ENCODE data around the gene PSMD5. TPM values are rescaled to one million over a fixed set of nuclear protein-coding genes. Genes with fewer than 3 reads are reported as not detected.

The PSMD5 gene
- total and polyA plus RNA-seq, 2 of the 4 experiments (the other 2 are of a cell fraction), result 25.6 to 26.1 TPM

DNA sequence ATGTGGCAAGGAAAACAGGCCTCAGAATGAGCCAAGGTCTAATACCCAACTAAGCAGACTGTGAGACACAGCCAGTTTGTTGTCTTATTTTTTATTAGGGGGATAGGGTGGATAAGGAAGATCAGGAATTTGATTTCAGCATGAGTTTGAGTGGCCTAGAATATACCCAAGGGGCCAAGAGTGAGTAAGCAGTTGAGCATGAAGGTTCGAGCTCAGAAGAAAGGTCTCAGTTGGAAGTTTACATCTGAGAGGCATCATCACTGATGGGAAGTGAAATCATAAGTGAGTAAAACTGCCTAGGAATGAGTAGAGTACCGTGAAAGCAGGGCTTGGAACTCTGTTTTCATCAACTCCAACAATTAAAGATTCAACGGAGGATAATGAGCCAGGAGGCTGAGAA lies 12.6 kb downstream of the PSMD5 start:
- dilution Hi-C loops (cut with HindIII; ENCODE audit: low sequenced_read_pairs, unreplicated experiment), result no loop called here
- Histone ChIP-seq H2AFZ (replicated peaks; ENCODE audit: low read length, poor library complexity) (no peak overlapping the region), H2BK20ac (ENCODE audit: low read depth, low read length) (no peak overlapping the region), H2BK15ac (ENCODE audit: low read depth, low read length) (no peak overlapping the region), H3K79me1 (ENCODE audit: low read depth in 1 of 2, low read length in 2 of 2) (peaks cover 17 to 32% of the 10 kb centered on the region in 2 experiments; a peak in 3 of 4 replicates), H3K27me3 (ENCODE audit: control insufficient read depth, insufficient read depth, low read length) (no peaks in the 10 kb centered on the region), H3K36me3 (ENCODE audit: control insufficient read depth, insufficient read depth, low read length) (peaks cover 23% of the 10 kb centered on the region), H3K9ac (ENCODE audit: low read depth, low read length) (no peak overlapping the region), H2BK120ac (ENCODE audit: low read depth, low read length) (no peak overlapping the region), H3K23ac (ENCODE audit: low read depth, low read length) (no peak overlapping the region), H3K14ac (replicated peaks; ENCODE audit: low read depth, low read length) (no peak overlapping the region; the same call in 1 of the 2 replicates), H4K20me1 (ENCODE audit: insufficient read depth, low read length) (no peaks in the 10 kb centered on the region; the same call in 1 of the 2 replicates), H4K91ac (ENCODE audit: insufficient read depth, low read depth, low read length) (no peak overlapping the region), H3K9me1 (ENCODE audit: insufficient read depth, low read length) (no peaks in the 10 kb centered on the region), H3K4me1 (ENCODE audit: control insufficient read depth, insufficient read depth, low read length) (no peaks in the 10 kb centered on the region; the same call in 1 of the 2 replicates), H3K4ac (ENCODE audit: low read depth, low read length) (no peak overlapping the region), H3K18ac (ENCODE audit: low read depth, low read length) (no peak overlapping the region), H2AK9ac (replicated peaks; ENCODE audit: low read depth, low read length, poor library complexity) (no peak overlapping the region), H4K8ac (ENCODE audit: low read depth in 2 of 2, low read length in 2 of 2) (no peak overlapping the region), H3K27ac (ENCODE audit: insufficient read depth, low read length) (no peak overlapping the region), H3K56ac (ENCODE audit: extremely low read depth, insufficient read depth, low read length) (no peak overlapping the region), H2AK5ac (ENCODE audit: low read depth, low read length) (no peak overlapping the region), H2BK5ac (ENCODE audit: low read depth, low read length, poor library complexity, severe bottlenecking) (peak overlapping the region; percentile 81), H3K4me3 (ENCODE audit: insufficient read depth, low read depth, low read length) (no peak overlapping the region), H3K4me2 (ENCODE audit: low read depth, low read length) (peak overlapping the region; percentile 7; the same call in 1 of the 2 replicates), H4K5ac (ENCODE audit: low read depth, low read length) (no peak overlapping the region), H3K9me3 (ENCODE audit: control insufficient read depth, insufficient read depth, low read length) (no peaks in the 10 kb centered on the region)
- intact Hi-C loops (cut with micrococcal nuclease), result loop anchor here (10.0 kb wide), 1 partner anchor 205 kb away; no protein-coding TSS in a partner anchor
- peak; percentile 69 for DNase-seq
- CTCF ChIA-PET, result no interaction called here
- in situ Hi-C loops (cut with MboI; ENCODE audit: low sequenced_read_pairs), result no loop called here
- BruUV-seq (replicated peaks), result no TSS peak
- WGBS, 2 experiments (ENCODE audit: extremely low coverage in 2 of 2, insufficient read length in 1 of 2), result no CpG with 5 or more reads among the region's 3 CpGs
- POLR2A ChIA-PET (ENCODE audit: unreplicated experiment), result no interaction called here
- TF ChIP-seq RFX5 (IDR thresholded peaks at IDR 0.05; ENCODE audit: low read depth, low read length) (no peak), RAD21 (IDR thresholded peaks at IDR 0.05; ENCODE audit: low read length) (no peak), POLR2A (IDR thresholded peaks at IDR 0.05; ENCODE audit: low read depth, low read length) (no peak), NFE2L2 (IDR thresholded peaks at IDR 0.05; ENCODE audit: low read depth, low read length) (no peak), BHLHE40 (IDR thresholded peaks at IDR 0.05; ENCODE audit: low read depth, low read length) (no peak), CEBPB (IDR thresholded peaks at IDR 0.05; ENCODE audit: low read depth, low read length) (no peak), CHD1 (IDR thresholded peaks at IDR 0.05; ENCODE audit: low read depth, low read length) (no peak), SMC3 (IDR thresholded peaks at IDR 0.05; ENCODE audit: low read depth, low read length) (no peak), RCOR1 (IDR thresholded peaks at IDR 0.05; ENCODE audit: insufficient replicate concordance, low read length) (no peak), MAFK (IDR thresholded peaks at IDR 0.05; ENCODE audit: low read depth, low read length) (no peak), MAZ (IDR thresholded peaks at IDR 0.05; ENCODE audit: borderline replicate concordance, low read depth, low read length) (no peak), MXI1 (IDR thresholded peaks at IDR 0.05; ENCODE audit: borderline replicate concordance, low read depth, low read length) (no peak), FOS (IDR thresholded peaks at IDR 0.05; ENCODE audit: low read depth, low read length) (no peak)
- TF ChIP-seq, protein P1, sequence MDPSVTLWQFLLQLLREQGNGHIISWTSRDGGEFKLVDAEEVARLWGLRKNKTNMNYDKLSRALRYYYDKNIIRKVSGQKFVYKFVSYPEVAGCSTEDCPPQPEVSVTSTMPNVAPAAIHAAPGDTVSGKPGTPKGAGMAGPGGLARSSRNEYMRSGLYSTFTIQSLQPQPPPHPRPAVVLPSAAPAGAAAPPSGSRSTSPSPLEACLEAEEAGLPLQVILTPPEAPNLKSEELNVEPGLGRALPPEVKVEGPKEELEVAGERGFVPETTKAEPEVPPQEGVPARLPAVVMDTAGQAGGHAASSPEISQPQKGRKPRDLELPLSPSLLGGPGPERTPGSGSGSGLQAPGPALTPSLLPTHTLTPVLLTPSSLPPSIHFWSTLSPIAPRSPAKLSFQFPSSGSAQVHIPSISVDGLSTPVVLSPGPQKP (IDR thresholded peaks at IDR 0.05; ENCODE audit: borderline replicate concordance, low read depth, low read length), result no peak
- TF ChIP-seq, protein P2, sequence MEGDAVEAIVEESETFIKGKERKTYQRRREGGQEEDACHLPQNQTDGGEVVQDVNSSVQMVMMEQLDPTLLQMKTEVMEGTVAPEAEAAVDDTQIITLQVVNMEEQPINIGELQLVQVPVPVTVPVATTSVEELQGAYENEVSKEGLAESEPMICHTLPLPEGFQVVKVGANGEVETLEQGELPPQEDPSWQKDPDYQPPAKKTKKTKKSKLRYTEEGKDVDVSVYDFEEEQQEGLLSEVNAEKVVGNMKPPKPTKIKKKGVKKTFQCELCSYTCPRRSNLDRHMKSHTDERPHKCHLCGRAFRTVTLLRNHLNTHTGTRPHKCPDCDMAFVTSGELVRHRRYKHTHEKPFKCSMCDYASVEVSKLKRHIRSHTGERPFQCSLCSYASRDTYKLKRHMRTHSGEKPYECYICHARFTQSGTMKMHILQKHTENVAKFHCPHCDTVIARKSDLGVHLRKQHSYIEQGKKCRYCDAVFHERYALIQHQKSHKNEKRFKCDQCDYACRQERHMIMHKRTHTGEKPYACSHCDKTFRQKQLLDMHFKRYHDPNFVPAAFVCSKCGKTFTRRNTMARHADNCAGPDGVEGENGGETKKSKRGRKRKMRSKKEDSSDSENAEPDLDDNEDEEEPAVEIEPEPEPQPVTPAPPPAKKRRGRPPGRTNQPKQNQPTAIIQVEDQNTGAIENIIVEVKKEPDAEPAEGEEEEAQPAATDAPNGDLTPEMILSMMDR (conservative IDR thresholded peaks at IDR 0.05; ENCODE audit: low read depth, low read length), result no peak
- TF ChIP-seq, protein P3, sequence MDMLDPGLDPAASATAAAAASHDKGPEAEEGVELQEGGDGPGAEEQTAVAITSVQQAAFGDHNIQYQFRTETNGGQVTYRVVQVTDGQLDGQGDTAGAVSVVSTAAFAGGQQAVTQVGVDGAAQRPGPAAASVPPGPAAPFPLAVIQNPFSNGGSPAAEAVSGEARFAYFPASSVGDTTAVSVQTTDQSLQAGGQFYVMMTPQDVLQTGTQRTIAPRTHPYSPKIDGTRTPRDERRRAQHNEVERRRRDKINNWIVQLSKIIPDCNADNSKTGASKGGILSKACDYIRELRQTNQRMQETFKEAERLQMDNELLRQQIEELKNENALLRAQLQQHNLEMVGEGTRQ (IDR thresholded peaks at IDR 0.05; ENCODE audit: low read depth, low read length), result no peak
- ATAC-seq (ENCODE audit: low read depth), result peak; percentile 69

Data from IMR-90 (cell line).